GM12891 (cell line): ENCODE data around the gene IL17RD.

Source experiments
- POLR2A ChIP-seq: IDR thresholded peaks from 2 replicates; pipeline ENCODE4 v1.6.1; 2011; ENCODE audit warnings: low read depth, low read length, control low read depth
- POLR2AphosphoS5 ChIP-seq: IDR thresholded peaks from 2 replicates; pipeline ENCODE4 v1.6.1; 2011; ENCODE audit warnings: low read depth, low read length, control low read depth
- TAF1 ChIP-seq: IDR thresholded peaks from 2 replicates; pipeline ENCODE4 v1.6.1; 2011; ENCODE audit warnings: low read depth, low read length, control low read depth

- TF ChIP-seq POLR2A: no peak
- no peak for TF ChIP-seq POLR2AphosphoS5
- TF ChIP-seq TAF1: no peak
Measured at GRCh38 chr3:57077630-57078343, 87.4 kb downstream of the IL17RD start.
